ENCODE results near the gene OR8J1. TPM values are rescaled to one million over a fixed set of nuclear protein-coding genes. Genes with fewer than 3 reads are reported as not detected.

The OR8J1 gene
- total RNA-seq, 2 experiments from 2014 or later, result not detected

DNA sequence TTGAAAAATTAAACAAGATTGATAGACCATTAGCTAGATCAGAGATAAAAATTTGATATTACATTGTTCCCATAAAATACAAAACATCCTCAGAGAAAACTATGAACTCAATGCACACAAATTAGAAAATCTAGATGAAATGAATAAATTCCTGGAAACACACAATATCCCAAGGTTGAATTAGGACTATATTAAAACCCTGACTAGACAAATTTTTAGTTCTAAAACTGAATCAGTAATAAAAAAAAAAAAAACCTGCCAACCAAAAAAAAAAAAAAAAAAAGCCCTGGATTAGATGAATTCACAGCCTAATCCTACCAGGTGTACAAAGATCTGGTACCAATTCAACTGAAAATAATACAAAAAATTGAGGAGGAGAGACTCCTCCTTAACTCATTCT is 13.8 kb upstream of the OR8J1 start:
- BruUV-seq (replicated peaks), result no TSS peak

DNA sequence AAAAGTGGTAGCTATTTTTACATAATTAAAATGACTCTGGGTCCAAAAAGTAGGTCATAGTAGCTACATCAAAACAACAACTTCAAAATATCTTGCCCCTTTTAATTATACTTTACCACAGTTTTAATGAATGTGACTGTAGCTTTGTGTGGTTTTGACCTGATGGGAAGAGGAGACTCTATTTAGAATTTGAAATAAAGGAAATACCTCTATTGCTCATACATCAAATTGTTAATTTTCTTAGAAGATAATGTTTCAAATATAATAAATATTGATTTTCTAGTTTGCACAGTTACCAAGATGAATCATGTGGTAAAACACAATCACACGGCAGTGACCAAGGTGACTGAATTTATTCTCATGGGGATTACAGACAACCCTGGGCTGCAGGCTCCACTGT is 8.4 kb upstream of the OR8J1 start, which contains the start of gene OR8K1:
Gene OR8K1 (plus strand): TSS at position 301 of the 400 bp plus-strand sequence. CDS start 0 bp downstream, at position 301.
- H4K20me1 ChIP-seq (ENCODE audit: insufficient read depth, low read length), result no peaks in the 10 kb centered on the region
- intact Hi-C loops (cut with micrococcal nuclease; ENCODE audit: unreplicated experiment), result no loop called here
- no peak within 1 kb of the TSS for H3K27ac ChIP-seq (ENCODE audit: low read depth, low read length, poor library complexity, severe bottlenecking)
- no peaks in the 10 kb centered on the region for H3K9me3 ChIP-seq (ENCODE audit: low read length)
- no peaks in the 10 kb centered on the region for H3K36me3 ChIP-seq (ENCODE audit: insufficient read depth, low read length)
- BruUV-seq (replicated peaks), result no TSS peak
- no peak for DNase-seq (ENCODE audit: low spot score)
- CTCF ChIA-PET (ENCODE audit: unreplicated experiment), result no interaction called here
- H3K79me2 ChIP-seq (ENCODE audit: insufficient read depth, low read depth, low read length), result no peaks in the 10 kb centered on the region
- POLR2A ChIA-PET, result no interaction called here
- H3K4me2 ChIP-seq (ENCODE audit: low read length), result no peak within 1 kb of the TSS
- TF ChIP-seq EZH2phosphoT487 (IDR thresholded peaks at IDR 0.05; ENCODE audit: borderline replicate concordance, low read depth, low read length), result no peak
- TF ChIP-seq, protein P1, sequence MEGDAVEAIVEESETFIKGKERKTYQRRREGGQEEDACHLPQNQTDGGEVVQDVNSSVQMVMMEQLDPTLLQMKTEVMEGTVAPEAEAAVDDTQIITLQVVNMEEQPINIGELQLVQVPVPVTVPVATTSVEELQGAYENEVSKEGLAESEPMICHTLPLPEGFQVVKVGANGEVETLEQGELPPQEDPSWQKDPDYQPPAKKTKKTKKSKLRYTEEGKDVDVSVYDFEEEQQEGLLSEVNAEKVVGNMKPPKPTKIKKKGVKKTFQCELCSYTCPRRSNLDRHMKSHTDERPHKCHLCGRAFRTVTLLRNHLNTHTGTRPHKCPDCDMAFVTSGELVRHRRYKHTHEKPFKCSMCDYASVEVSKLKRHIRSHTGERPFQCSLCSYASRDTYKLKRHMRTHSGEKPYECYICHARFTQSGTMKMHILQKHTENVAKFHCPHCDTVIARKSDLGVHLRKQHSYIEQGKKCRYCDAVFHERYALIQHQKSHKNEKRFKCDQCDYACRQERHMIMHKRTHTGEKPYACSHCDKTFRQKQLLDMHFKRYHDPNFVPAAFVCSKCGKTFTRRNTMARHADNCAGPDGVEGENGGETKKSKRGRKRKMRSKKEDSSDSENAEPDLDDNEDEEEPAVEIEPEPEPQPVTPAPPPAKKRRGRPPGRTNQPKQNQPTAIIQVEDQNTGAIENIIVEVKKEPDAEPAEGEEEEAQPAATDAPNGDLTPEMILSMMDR (conservative IDR thresholded peaks at IDR 0.05; ENCODE audit: low read length), result no peak
- no peaks in the 10 kb centered on the region for H3K9me2 ChIP-seq (ENCODE audit: insufficient read depth, low read length)
- H3K4me1 ChIP-seq (ENCODE audit: insufficient read depth, low read length, poor library complexity, severe bottlenecking), result no peaks in the 10 kb centered on the region
- no peak within 1 kb of the TSS for H3K4me3 ChIP-seq (ENCODE audit: low read depth, low read length, poor library complexity, severe bottlenecking)
- no peak within 1 kb of the TSS for H2AFZ ChIP-seq (ENCODE audit: low read length)

More for the DNA sequence above, 13.8 kb upstream of the OR8J1 start:
- ChIA-PET POLR2A (no interaction called here), CTCF (ENCODE audit: unreplicated experiment) (no interaction called here)
- H3K9me2 ChIP-seq (ENCODE audit: insufficient read depth, low read length), result no peaks in the 10 kb centered on the region
- H3K36me3 ChIP-seq (ENCODE audit: insufficient read depth, low read length), result no peaks in the 10 kb centered on the region
- no peak for TF ChIP-seq EZH2phosphoT487 (IDR thresholded peaks at IDR 0.05; ENCODE audit: borderline replicate concordance, low read depth, low read length)
- TF ChIP-seq, protein P1 (conservative IDR thresholded peaks at IDR 0.05; ENCODE audit: low read length), result no peak
- no peaks in the 10 kb centered on the region for H4K20me1 ChIP-seq (ENCODE audit: insufficient read depth, low read length)
- H3K79me2 ChIP-seq (ENCODE audit: insufficient read depth, low read depth, low read length), result no peaks in the 10 kb centered on the region
- no peaks in the 10 kb centered on the region for H3K9me3 ChIP-seq (ENCODE audit: low read length)
- no peaks in the 10 kb centered on the region for H3K4me1 ChIP-seq (ENCODE audit: insufficient read depth, low read length, poor library complexity, severe bottlenecking)
- no peak overlapping the region for H3K27ac ChIP-seq (ENCODE audit: low read depth, low read length, poor library complexity, severe bottlenecking)
- intact Hi-C loops (cut with micrococcal nuclease; ENCODE audit: unreplicated experiment), result no loop called here
- H3K4me3 ChIP-seq (ENCODE audit: low read depth, low read length, poor library complexity, severe bottlenecking), result no peak overlapping the region
- no peak for DNase-seq (ENCODE audit: low spot score)
- no peak overlapping the region for H2AFZ ChIP-seq (ENCODE audit: low read length)
- H3K4me2 ChIP-seq (ENCODE audit: low read length), result no peak overlapping the region

DNA sequence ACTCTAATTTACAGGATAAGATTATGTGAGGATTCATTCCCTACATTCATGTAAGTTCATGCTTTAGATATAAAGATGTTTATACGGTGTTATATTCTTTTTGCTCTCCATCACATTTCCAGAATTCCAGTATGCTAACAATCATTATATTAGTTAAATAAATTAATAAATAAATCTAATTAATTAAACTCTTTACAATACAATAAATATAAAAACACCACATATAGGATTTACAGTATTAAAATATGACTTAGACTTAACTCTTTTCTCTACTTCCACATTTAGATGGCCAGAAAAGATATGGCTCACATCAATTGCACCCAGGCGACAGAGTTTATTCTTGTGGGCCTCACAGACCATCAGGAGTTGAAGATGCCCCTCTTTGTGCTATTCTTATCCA is 21.2 kb downstream of the OR8J1 start, which contains the start of gene OR8U1:
Gene OR8U1 (plus strand): TSS at position 301 of the 400 bp plus-strand sequence. CDS start 0 bp downstream, at position 301.
- H3K79me2 ChIP-seq (ENCODE audit: insufficient read depth, low read depth, low read length), result no peaks in the 10 kb centered on the region

More for the DNA sequence above, 21.2 kb downstream of the OR8J1 start, which contains the start of gene OR8U1:
- TF ChIP-seq, protein P1 (conservative IDR thresholded peaks at IDR 0.05; ENCODE audit: low read length), result no peak
- no peak for TF ChIP-seq EZH2phosphoT487 (IDR thresholded peaks at IDR 0.05; ENCODE audit: borderline replicate concordance, low read depth, low read length)
- ChIA-PET POLR2A (no interaction called here), CTCF (ENCODE audit: unreplicated experiment) (no interaction called here)
- intact Hi-C loops (cut with micrococcal nuclease; ENCODE audit: unreplicated experiment), result no loop called here
- no peaks in the 10 kb centered on the region for H3K4me1 ChIP-seq (ENCODE audit: insufficient read depth, low read length, poor library complexity, severe bottlenecking)
- no peaks in the 10 kb centered on the region for H3K36me3 ChIP-seq (ENCODE audit: insufficient read depth, low read length)
- H2AFZ ChIP-seq (ENCODE audit: low read length), result no peak within 1 kb of the TSS
- BruUV-seq (replicated peaks), result no TSS peak
- no peak for DNase-seq (ENCODE audit: low spot score)
- H3K4me2 ChIP-seq (ENCODE audit: low read length), result no peak within 1 kb of the TSS
- no peak within 1 kb of the TSS for H3K4me3 ChIP-seq (ENCODE audit: low read depth, low read length, poor library complexity, severe bottlenecking)
- no peaks in the 10 kb centered on the region for H4K20me1 ChIP-seq (ENCODE audit: insufficient read depth, low read length)
- no peak within 1 kb of the TSS for H3K27ac ChIP-seq (ENCODE audit: low read depth, low read length, poor library complexity, severe bottlenecking)
- H3K9me2 ChIP-seq (ENCODE audit: insufficient read depth, low read length), result no peaks in the 10 kb centered on the region
- no peaks in the 10 kb centered on the region for H3K9me3 ChIP-seq (ENCODE audit: low read length)

Data from OCI-LY7 (cell line).